Upper lobe of right lung (tissue), 1 donor: ENCODE data around the gene ITSN1. TPM values are rescaled to one million over a fixed set of nuclear protein-coding genes. Genes with fewer than 3 reads are reported as not detected.

ENCODE experiments used
- ATAC-seq: fragments of 200-7000 bp; cut with Tn5 transposase; one replicate; pipeline ENCODE4 v1.9.1; 2020; ENCODE audit warnings: mild to moderate bottlenecking, moderate library complexity
- DNase-seq: peaks from one replicate; pipeline ENCODE4 v3.0.0-alpha.2; 2020
- H3K27ac ChIP-seq: fragments of 200-600 bp; one replicate; pipeline ENCODE4 v1.8.0; 2022
- H3K27me3 ChIP-seq: fragments of 200-600 bp; one replicate; pipeline ENCODE4 v1.8.0; 2022; ENCODE audit warnings: mild to moderate bottlenecking
- H3K36me3 ChIP-seq: fragments of 200-600 bp; one replicate; pipeline ENCODE4 v1.8.0; 2022
- H3K4me1 ChIP-seq: fragments of 200-600 bp; one replicate; pipeline ENCODE4 v1.8.0; 2022
- H3K4me3 ChIP-seq: fragments of 200-600 bp; one replicate; pipeline ENCODE4 v1.8.0; 2022; ENCODE audit warnings: mild to moderate bottlenecking
- H3K9me3 ChIP-seq: fragments of 200-600 bp; one replicate; pipeline ENCODE4 v1.8.0; 2022
- CTCF ChIP-seq: fragments of 200-600 bp; IDR thresholded peaks from one replicate; pipeline ENCODE4 v1.8.0; 2022; ENCODE audit warnings: antibody characterized with exemption
- intact Hi-C: fragments of 100-400 bp; cut with DNase I; formaldehyde crosslinking; loops from one replicate; pipeline ENCODE4 v1.11.0; 2022
- total RNA-seq: library from RNA; stranded (reverse); fragmentation: NEBNext Ultra II Directional; extraction: Animal tissue kit (Norgen Biotek cat#: 25700); gene quantifications from one replicate; pipeline ENCODE4 v1.2.1, GENCODE V29; 2021
- donor health status: DM: no; HTN: yes; CAD: no; lungs with severe emphysema.

The ITSN1 gene
- total RNA-seq, 1 donor from 2014 or later: 32.0 TPM

GRCh38 chr21:33661146-33661545 is 18.8 kb downstream of the ITSN1 start:
- Histone ChIP-seq H3K9me3 (no peaks in the 10 kb centered on the region), H3K36me3 (no peaks in the 10 kb centered on the region), H3K27me3 (no peaks in the 10 kb centered on the region), H3K4me1 (peaks cover 31% of the 10 kb centered on the region), H3K4me3 (no peak overlapping the region), H3K27ac (no peak overlapping the region)
- ATAC-seq (no peak), DNase-seq (no peak)
- intact Hi-C loops: no loop called here
- no peak for TF ChIP-seq CTCF

GRCh38 chr21:33662046-33662445 is 19.7 kb downstream of the ITSN1 start:
- Histone ChIP-seq H3K4me3 (no peak overlapping the region), H3K4me1 (peaks cover 23% of the 10 kb centered on the region), H3K27me3 (no peaks in the 10 kb centered on the region), H3K36me3 (no peaks in the 10 kb centered on the region), H3K9me3 (no peaks in the 10 kb centered on the region), H3K27ac (no peak overlapping the region)
- DNase-seq (no peak), ATAC-seq (no peak)
- intact Hi-C loops: no loop called here
- no peak for TF ChIP-seq CTCF

- DNase-seq: no peak
- H3K36me3 ChIP-seq: no peaks in the 10 kb centered on the region
- intact Hi-C loops: no loop called here
- TF ChIP-seq CTCF: no peak
- no peak overlapping the region for H3K4me3 ChIP-seq
- ATAC-seq: no peak
- H3K9me3 ChIP-seq: no peaks in the 10 kb centered on the region
- H3K27ac ChIP-seq: no peak overlapping the region
- peaks cover 17% of the 10 kb centered on the region for H3K4me1 ChIP-seq
- no peaks in the 10 kb centered on the region for H3K27me3 ChIP-seq
Measured at GRCh38 chr21:33663241-33663640, 20.9 kb downstream of the ITSN1 start.

- intact Hi-C loops: no loop called here
- ATAC-seq: no peak
- peaks cover 16% of the 10 kb centered on the region for H3K4me1 ChIP-seq
Measured at GRCh38 chr21:33664135-33664534, 21.8 kb downstream of the ITSN1 start.

GRCh38 chr21:33666153-33666552 is 23.9 kb downstream of the ITSN1 start:
- Histone ChIP-seq H3K27me3 (no peaks in the 10 kb centered on the region), H3K27ac (no peak overlapping the region), H3K4me1 (peaks cover 5% of the 10 kb centered on the region), H3K4me3 (no peak overlapping the region), H3K9me3 (no peaks in the 10 kb centered on the region), H3K36me3 (no peaks in the 10 kb centered on the region)
- no peak for ATAC-seq
- intact Hi-C loops: no loop called here
- TF ChIP-seq CTCF: no peak
- no peak for DNase-seq

More at GRCh38 chr21:33664135-33664534, 21.8 kb downstream of the ITSN1 start:
- H3K9me3 ChIP-seq: no peaks in the 10 kb centered on the region
- H3K4me3 ChIP-seq: no peak overlapping the region
- no peak overlapping the region for H3K27ac ChIP-seq
- no peak for DNase-seq
- H3K36me3 ChIP-seq: no peaks in the 10 kb centered on the region
- no peaks in the 10 kb centered on the region for H3K27me3 ChIP-seq
- no peak for TF ChIP-seq CTCF

DNA sequence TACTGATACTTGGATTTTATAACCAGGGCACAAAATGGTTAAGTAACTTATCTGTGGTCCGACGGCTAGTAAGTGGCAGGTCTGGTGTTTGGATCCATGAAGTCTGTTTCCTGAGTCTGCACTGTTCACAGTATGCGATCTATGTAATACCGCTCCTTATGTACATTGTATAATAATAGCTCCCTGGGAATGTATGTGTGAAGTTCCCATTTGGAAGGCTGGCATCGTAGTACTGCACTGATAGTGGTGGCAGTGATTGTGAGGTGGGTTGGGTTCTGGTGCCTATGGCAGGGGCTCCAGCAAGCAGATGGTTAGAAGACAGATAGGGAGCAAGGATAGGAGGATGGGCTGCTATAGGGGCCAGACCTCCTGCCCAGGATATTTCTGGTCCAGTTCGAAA is 25.3 kb downstream of the ITSN1 start:
- intact Hi-C loops: no loop called here
- Histone ChIP-seq H3K27ac (no peak overlapping the region), H3K4me3 (no peak overlapping the region), H3K9me3 (no peaks in the 10 kb centered on the region), H3K4me1 (peaks cover 5% of the 10 kb centered on the region), H3K27me3 (no peaks in the 10 kb centered on the region), H3K36me3 (no peaks in the 10 kb centered on the region)
- no peak for DNase-seq
- no peak for ATAC-seq
- no peak for TF ChIP-seq CTCF
